HG03066 (cell line): Measurements from ENCODE around the gene NCOA3.
"Not testable (repeated sequence)": the region's sequence is repeated elsewhere in the genome, so short reads cannot be mapped to it uniquely, and the experiment has no call there.

Experiments
- ATAC-seq: cut with Tn5 transposase; IDR thresholded peaks from one replicate; pipeline ENCODE4 v1.9.1; 2021; ENCODE audit warnings: low read depth; ENCODE audit not compliant: unreplicated experiment

NCOA3 gene

GRCh38 chr20:47468290-47469050 lies 33.2 kb upstream of the NCOA3 start:
- peak; percentile 51 for ATAC-seq

DNA sequence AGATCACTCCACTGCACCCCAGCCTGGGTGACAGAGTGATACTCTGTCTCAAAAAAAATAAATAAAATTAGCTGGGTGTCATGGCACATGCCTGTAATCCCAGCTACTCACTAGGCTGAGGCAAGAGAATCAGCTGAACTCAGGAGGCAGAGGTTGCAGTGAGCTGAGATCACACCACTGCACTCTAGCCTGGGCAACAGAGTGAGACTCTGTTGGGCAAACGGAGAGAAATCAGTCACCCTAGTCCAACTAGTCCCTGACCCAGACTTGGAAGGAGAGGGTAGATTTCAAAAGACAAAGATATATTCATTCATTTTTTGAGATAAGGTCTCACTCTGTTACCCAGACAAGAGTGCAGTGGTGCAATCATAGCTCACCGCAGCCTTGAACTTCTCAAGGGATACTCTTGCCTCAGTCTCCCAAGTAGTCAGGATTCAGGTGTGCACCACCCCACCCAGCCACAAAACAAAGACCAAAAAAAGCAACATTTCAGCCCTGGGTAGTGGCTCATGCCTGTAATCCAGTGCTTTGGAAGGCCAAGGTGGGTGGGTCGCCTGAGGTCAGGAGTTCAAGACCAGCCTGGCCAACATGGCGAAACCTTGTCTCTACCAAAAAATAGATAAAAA lies 26.2 kb upstream of the NCOA3 start:
- ATAC-seq: no peak

GRCh38 chr20:47476452-47476851 lies 25.2 kb upstream of the NCOA3 start:
- no peak for ATAC-seq

- no peak for ATAC-seq
These were observed 22.6 kb upstream of the NCOA3 start for GRCh38 chr20:47479093-47479492.

- no peak for ATAC-seq
These were observed 22.2 kb upstream of the NCOA3 start for GRCh38 chr20:47479506-47479905.

GRCh38 chr20:47480239-47480638 lies 21.4 kb upstream of the NCOA3 start:
- ATAC-seq: no peak

GRCh38 chr20:47480705-47481104 lies 21.0 kb upstream of the NCOA3 start:
- no peak for ATAC-seq

- no peak for ATAC-seq
These were observed 20.1 kb upstream of the NCOA3 start for GRCh38 chr20:47481330-47482216.

DNA sequence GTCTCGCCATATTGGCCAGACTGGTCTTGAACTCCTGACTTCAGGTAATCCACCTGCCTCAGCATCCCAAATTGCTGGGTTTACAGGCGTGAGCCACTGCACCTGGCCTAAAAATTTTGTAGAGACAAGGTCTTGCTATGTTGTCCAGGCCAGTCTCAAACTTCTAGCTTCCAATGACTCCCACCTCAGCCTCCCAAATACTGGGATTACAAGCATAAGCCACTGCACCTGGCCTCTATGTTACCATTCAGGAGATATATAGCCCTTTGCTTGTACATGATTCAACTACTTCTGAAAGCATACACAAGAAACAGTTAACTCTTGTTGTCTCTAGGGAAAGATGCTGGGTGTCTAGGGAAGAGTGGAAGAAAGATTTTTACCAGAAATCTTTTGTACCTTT lies 19.0 kb upstream of the NCOA3 start:
- no peak for ATAC-seq

DNA sequence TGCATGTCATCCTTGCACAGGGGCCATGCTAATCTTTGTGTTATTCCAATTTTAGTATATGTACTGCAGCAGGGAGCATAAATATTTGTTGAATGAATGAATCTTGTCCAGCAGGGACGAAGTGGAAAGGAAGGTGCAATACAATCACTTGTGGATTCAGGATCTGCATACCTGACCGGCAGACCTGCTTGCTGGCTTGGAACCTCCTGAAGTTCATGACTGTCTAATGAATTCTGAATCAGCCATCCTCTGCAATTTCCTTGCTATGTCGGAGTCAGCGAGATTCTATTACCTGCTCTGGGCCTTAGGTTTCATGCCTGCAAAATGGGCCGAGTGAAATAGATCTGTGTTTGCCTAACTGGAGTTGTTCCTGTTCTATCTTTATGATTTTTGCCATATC lies 17.4 kb upstream of the NCOA3 start:
- no peak for ATAC-seq

GRCh38 chr20:47487175-47487917 lies 14.3 kb upstream of the NCOA3 start:
- peak; percentile 71 for ATAC-seq

- no peak for ATAC-seq
These were observed 12.2 kb upstream of the NCOA3 start for GRCh38 chr20:47489448-47489872.

DNA sequence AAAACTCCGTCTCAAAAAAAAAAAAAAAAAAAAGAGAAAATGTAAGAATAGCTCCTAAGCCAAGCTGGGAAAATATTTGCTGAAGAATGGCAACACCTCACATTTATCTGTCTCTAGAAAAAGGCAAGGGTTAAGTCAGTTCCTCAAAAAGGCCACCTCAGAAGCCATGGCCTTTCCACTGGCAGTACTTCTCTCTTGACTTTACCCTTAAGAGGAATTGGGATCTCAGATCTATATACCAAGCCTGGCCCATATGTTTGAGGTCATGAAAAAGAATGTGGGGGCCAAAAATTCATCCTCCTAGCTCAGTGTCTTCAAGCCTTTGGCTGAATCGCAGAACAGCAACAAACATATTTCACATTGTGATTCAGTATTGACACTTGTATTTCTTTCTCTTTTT lies 10.9 kb upstream of the NCOA3 start:
- ATAC-seq: no peak

DNA sequence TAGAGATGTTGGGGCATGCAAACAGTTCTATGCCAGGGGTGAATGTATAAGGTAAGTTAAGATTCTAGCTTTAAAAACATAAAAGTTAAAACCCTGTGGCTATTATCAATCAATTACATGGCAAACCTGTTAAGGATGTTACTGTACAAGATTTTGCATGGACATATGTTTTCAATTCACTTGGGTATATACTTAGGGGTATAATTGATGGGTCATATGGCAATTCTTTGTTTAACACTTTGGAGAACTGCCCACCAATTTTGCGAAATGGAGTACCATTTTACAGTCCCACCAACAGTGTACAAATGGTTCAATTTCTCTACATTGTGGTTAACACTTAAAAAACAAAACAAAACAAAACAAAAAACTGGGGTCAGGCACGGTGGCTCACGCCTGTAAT lies 9.4 kb upstream of the NCOA3 start:
- no peak for ATAC-seq

DNA sequence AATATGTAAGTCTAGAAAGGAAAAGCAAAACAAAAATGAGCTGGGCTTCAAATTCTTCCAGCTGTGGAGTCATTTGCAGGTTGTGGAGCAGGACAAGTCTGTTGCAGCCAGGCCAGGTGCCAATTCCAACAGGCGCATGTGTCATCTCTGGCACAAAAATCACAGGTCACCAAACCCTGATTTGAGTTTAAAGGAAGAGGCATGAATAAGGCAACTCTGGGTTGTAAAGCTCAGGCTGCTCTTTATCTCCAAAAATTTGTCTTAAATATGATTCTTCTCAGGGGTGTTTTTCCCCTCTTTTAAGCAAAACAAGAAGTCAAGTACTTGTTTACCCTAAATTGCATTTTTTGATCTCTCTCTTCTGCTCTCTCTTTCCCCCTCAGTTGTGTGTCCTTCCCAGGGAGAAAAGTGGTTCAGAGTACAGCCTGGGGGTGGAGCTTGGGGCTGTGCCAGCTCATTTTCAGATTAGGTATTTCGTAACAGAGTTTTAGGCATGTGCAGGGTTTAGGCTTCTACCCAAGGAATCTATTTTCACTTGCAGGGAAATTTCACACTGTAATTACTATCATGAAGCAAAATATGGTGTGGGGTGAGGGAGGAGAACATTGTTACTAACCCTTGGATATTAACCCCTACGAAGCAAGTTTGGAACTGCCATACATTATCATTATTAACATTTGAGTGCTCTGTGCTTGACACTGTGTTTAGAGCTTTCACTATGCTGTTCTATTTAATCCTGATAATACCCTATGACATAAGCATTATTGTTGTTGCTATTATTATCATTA lies 8.3 kb upstream of the NCOA3 start:
- no peak for ATAC-seq

DNA sequence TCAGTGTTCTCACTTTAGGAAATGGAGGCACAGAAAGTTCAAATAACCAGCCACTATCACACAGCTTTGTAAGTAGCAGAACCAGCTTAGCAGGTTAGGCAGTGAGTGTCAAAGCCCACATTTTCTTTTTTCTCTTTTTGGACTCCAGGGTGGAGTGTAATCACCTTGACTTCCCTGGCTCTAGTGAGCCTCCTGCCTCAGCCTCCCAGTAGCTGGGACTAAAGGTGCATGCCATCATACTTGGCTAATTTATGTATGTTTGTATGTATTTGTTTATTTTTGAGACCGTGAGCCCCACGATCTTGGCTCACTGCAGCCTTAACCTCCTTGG lies 7.8 kb upstream of the NCOA3 start:
- no peak for ATAC-seq

DNA sequence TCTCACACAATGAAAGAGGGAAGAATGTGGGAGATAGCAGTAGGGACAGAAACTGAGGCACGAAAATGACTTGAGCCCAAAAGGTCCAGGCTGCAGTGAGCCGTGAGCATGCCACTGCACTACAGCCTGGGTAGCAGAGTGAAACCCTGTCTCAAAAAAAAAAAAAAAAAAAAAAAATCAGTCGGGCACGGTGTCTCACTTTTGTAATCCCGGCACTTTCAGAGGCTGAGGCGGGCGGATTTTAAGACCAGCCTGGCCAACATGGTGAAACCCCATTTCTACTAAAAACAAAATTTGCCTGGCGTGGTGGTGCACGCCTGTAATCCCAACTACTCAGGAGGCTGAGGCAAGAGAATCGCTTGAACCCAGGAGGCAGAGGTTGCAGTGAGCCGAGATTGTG lies 7.1 kb upstream of the NCOA3 start:
- not testable (repeated sequence) for ATAC-seq

GRCh38 chr20:47496118-47496517 lies 5.6 kb upstream of the NCOA3 start:
- no peak for ATAC-seq

DNA sequence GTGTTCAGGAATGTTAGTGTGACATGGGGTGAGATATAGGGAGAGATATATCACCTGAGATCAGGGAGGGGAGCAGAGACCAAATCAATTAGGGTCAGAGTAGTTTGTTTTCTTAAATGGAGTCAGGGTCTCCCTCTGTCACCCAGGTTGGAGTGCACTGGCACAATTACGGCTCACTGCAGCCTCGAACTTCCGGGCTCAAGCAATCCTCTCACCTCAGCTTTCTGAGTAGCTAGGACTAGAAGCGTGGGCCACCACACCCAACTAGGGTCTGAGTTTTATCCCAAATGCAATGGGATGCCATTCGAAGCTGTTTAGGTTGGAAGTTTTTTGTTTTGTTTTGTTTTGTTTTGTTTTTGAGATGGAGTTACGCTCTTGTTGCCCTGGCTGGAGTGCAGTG lies 3.1 kb upstream of the NCOA3 start:
- no peak for ATAC-seq

DNA sequence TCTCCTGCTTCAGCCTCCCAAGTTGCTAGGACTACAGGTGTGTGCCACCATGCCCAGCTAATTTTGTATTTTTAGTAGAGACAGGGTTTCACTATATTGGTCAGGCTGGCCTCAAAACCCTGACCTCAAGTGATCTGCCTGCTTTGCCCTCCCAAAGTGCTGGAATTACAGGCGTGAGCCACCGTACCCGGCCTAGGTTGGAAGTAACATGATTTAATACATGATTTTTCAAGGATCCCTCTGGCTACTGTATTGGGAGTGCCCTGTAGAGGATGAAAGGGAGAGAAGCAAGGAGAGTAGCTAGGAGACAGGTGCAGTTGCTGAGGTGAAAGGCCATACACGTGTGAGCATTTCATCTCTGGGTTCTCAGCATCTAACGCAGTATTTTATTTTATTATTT lies 2.6 kb upstream of the NCOA3 start:
- no peak for ATAC-seq
